ENCODE measurements around the gene GRN. TPM values are rescaled to one million over a fixed set of nuclear protein-coding genes. Genes with fewer than 3 reads are reported as not detected.

Gene GRN
- total and polyA plus RNA-seq, 2 donors (not counting 3 experiments of a cell fraction or from before 2014, with no cell fraction given), result 343 to 1,034 TPM

DNA sequence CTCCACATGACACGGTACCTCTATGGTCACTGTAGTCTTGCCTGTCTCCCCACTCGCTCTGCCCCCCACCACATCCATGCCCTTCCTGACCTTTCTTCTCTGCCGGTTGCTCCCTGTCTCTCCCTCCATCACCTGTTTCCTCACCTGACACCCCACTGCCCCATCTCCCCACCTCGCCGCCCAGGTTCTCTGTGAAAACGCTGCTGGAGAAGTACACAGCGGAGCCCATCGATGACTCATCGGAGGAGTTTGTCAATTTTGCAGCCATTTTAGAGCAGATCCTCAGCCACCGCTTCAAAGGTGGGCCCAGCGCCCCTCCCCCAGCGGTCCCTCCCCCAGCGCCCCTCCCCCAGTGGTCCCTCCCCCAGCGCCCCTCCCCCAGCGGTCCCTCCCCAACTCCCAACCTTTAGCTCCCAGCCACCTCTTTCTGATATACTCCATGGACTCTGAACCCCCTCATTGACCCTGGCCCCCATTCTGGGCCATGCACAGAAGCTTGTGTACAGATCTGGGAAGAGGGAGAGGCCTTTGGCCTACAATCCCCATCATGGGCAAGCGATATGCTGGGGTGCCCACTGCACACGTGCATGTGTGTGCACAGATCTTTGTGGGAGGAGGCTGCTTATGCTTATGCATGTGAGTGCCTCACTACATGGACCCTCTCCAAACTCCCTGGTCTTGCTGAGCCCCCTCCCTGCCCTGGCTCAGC, 32.6 kb upstream of the GRN start:
- Histone ChIP-seq H3K9ac (replicated peaks; ENCODE audit: extremely low read depth, insufficient read depth, low read length) (no peak overlapping the region), H3K27me3 (ENCODE audit: control insufficient read depth in 2 of 2, insufficient read depth in 2 of 2, low read length in 2 of 2) (peaks cover 31 to 40% of the 10 kb centered on the region in 2 experiments), H3K9me3 (replicated peaks; ENCODE audit: control insufficient read depth, insufficient read depth, low read length) (no peaks in the 10 kb centered on the region), H3K4me3 (replicated peaks in 1 of 3; ENCODE audit: insufficient read depth in 1 of 3, low read depth in 1 of 3, low read length in 3 of 3) (no peak overlapping the region), H3K36me3 (ENCODE audit: control insufficient read depth in 2 of 2, extremely low read depth in 1 of 2, insufficient read depth in 2 of 2, low read length in 2 of 2) (no peaks in the 10 kb centered on the region), H2AFZ (ENCODE audit: low read depth, low read length) (no peak overlapping the region), H4K20me1 (replicated peaks; ENCODE audit: control insufficient read depth, extremely low read depth, insufficient read depth, low read length) (no peaks in the 10 kb centered on the region), H3K4me1 (ENCODE audit: control insufficient read depth, extremely low read depth, insufficient read depth, low read length) (no peaks in the 10 kb centered on the region), H3K4me2 (ENCODE audit: insufficient read depth, low read length) (no peak overlapping the region), H3K9me1 (replicated peaks; ENCODE audit: control insufficient read depth, extremely low read depth, insufficient read depth, low read length) (no peaks in the 10 kb centered on the region), H3K79me2 (ENCODE audit: control insufficient read depth, insufficient read depth, low read length) (no peaks in the 10 kb centered on the region), H3K27ac (ENCODE audit: insufficient read depth, low read depth, low read length) (no peak overlapping the region)
- BruUV-seq (replicated peaks), result no TSS peak
- CTCF ChIA-PET, result no interaction called here
- intact Hi-C loops (cut with micrococcal nuclease), result no loop called here
- POLR2A ChIA-PET, result interaction anchor here (0.6 kb wide), 1 partner anchor 66 kb away, joined by 5 read pairs; no protein-coding TSS in a partner anchor
- TF ChIP-seq, protein P1, sequence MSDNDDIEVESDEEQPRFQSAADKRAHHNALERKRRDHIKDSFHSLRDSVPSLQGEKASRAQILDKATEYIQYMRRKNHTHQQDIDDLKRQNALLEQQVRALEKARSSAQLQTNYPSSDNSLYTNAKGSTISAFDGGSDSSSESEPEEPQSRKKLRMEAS (IDR thresholded peaks at IDR 0.05; ENCODE audit: insufficient read depth, insufficient read length), result no peak
- TF ChIP-seq JUN (IDR thresholded peaks at IDR 0.05; ENCODE audit: borderline replicate concordance, insufficient read depth, insufficient read length, low read depth), result no peak
- DNase-seq (ENCODE audit: low read depth, low spot score), result no peak
- FAIRE-seq, result no peak
- dilution Hi-C loops (cut with MboI; ENCODE audit: extremely low pct_ligation_motif_present, low sequenced_read_pairs), result no loop called here

DNA sequence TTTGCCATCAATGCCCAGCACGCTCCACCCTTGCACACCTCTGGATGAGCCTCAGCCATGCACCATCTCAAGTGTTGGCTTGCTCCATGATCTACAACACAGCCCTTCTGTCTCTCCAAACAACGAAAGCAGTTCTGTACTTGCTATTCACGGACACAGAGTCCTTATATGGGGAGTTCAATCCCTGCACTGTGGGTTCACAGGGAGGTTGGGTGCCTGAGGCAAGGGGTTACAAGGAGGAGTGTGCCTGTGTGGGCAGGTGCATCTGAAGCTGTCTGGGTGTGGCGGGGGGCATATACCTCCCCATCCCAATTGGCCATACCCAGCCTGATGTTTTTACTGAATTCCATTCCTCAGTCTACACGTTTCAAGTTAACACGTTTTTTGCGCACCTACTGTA, 31.1 kb upstream of the GRN start:
- peaks cover 27 to 37% of the 10 kb centered on the region in 2 experiments for H3K27me3 ChIP-seq (ENCODE audit: control insufficient read depth in 2 of 2, insufficient read depth in 2 of 2, low read length in 2 of 2)
- no peaks in the 10 kb centered on the region for H3K79me2 ChIP-seq (ENCODE audit: control insufficient read depth, insufficient read depth, low read length)
- no peaks in the 10 kb centered on the region for H3K9me1 ChIP-seq (replicated peaks; ENCODE audit: control insufficient read depth, extremely low read depth, insufficient read depth, low read length)
- ChIA-PET POLR2A (no interaction called here), CTCF (no interaction called here)
- H3K36me3 ChIP-seq (ENCODE audit: control insufficient read depth in 2 of 2, extremely low read depth in 1 of 2, insufficient read depth in 2 of 2, low read length in 2 of 2), result no peaks in the 10 kb centered on the region
- dilution Hi-C loops (cut with MboI; ENCODE audit: extremely low pct_ligation_motif_present, low sequenced_read_pairs) (no loop called here), intact Hi-C loops (cut with micrococcal nuclease) (no loop called here)
- H2AFZ ChIP-seq (ENCODE audit: low read depth, low read length), result no peak overlapping the region
- BruUV-seq (replicated peaks), result no TSS peak
- no peak overlapping the region for H3K27ac ChIP-seq (ENCODE audit: insufficient read depth, low read depth, low read length)
- DNase-seq (ENCODE audit: low read depth, low spot score), result no peak
- no peak for FAIRE-seq
- no peak overlapping the region for H3K9ac ChIP-seq (replicated peaks; ENCODE audit: extremely low read depth, insufficient read depth, low read length)
- no peak overlapping the region for H3K4me2 ChIP-seq (ENCODE audit: insufficient read depth, low read length)
- H3K9me3 ChIP-seq (replicated peaks; ENCODE audit: control insufficient read depth, insufficient read depth, low read length), result no peaks in the 10 kb centered on the region
- no peaks in the 10 kb centered on the region for H4K20me1 ChIP-seq (replicated peaks; ENCODE audit: control insufficient read depth, extremely low read depth, insufficient read depth, low read length)
- H3K4me1 ChIP-seq (ENCODE audit: control insufficient read depth, extremely low read depth, insufficient read depth, low read length), result no peaks in the 10 kb centered on the region
- H3K4me3 ChIP-seq (replicated peaks in 1 of 3; ENCODE audit: insufficient read depth in 1 of 3, low read depth in 1 of 3, low read length in 3 of 3), result no peak overlapping the region
- TF ChIP-seq POLR2AphosphoS5 (IDR thresholded peaks at IDR 0.05; ENCODE audit: insufficient read depth, low read depth, low read length) (no peak), POLR2A (IDR thresholded peaks at IDR 0.05; ENCODE audit: low read depth, low read length) (no peak), MYC (IDR thresholded peaks at IDR 0.05; ENCODE audit: low read depth, low read length) (no peak)
- TF ChIP-seq, protein P1 (IDR thresholded peaks at IDR 0.05; ENCODE audit: insufficient read depth, insufficient read length), result no peak
- TF ChIP-seq, protein P2, sequence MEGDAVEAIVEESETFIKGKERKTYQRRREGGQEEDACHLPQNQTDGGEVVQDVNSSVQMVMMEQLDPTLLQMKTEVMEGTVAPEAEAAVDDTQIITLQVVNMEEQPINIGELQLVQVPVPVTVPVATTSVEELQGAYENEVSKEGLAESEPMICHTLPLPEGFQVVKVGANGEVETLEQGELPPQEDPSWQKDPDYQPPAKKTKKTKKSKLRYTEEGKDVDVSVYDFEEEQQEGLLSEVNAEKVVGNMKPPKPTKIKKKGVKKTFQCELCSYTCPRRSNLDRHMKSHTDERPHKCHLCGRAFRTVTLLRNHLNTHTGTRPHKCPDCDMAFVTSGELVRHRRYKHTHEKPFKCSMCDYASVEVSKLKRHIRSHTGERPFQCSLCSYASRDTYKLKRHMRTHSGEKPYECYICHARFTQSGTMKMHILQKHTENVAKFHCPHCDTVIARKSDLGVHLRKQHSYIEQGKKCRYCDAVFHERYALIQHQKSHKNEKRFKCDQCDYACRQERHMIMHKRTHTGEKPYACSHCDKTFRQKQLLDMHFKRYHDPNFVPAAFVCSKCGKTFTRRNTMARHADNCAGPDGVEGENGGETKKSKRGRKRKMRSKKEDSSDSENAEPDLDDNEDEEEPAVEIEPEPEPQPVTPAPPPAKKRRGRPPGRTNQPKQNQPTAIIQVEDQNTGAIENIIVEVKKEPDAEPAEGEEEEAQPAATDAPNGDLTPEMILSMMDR (IDR thresholded peaks at IDR 0.05; ENCODE audit: extremely low read depth in 1 of 2, insufficient read depth in 1 of 2, low read depth in 1 of 2, low read length in 2 of 2), result no peak

Measured in endothelial cell of umbilical vein (primary cell).